Gastrocnemius medialis (tissue), 4 donors: Measurements from ENCODE around the gene MLPH.

ENCODE experiments used
- CTCF ChIP-seq, 5 experiments: fragments of 450-650 bp in 3 of 5; fragments of 200-600 bp in 2 of 5; sonication (generic) in 2 of 5; IDR thresholded peaks in 4 of 5; conservative IDR thresholded peaks in 1 of 5; 1 replicate in 4 of 5; 2 replicates in 1 of 5; pipeline ENCODE4 v1.5.1; 2016 to 2019; ENCODE audit warnings: antibody characterized with exemption in 5 of 5, mild to moderate bottlenecking in 3 of 5, moderate library complexity in 3 of 5
- POLR2A ChIP-seq, 2 donors: fragments of 450-650 bp; IDR thresholded peaks; one replicate each; pipeline ENCODE4 v1.6.1; 2017; ENCODE audit warnings: antibody characterized with exemption in 2 of 2, mild to moderate bottlenecking in 2 of 2, moderate library complexity in 2 of 2

- TF ChIP-seq CTCF (IDR thresholded peaks at IDR 0.05 in 4 of 5, conservative IDR thresholded peaks at IDR 0.05 in 1 of 5) (no peak), POLR2A (IDR thresholded peaks at IDR 0.05) (no peak)
Observed at GRCh38 chr2:237574467-237574866, 87.4 kb downstream of the MLPH start.
